Right lobe of liver (tissue), 4 donors: Measurements from ENCODE around the gene INPP4B.

Source experiments
- POLR2A ChIP-seq: fragments of 450-650 bp; IDR thresholded peaks from one replicate; pipeline ENCODE4 v1.6.1; 2017; ENCODE audit warnings: antibody characterized with exemption, mild to moderate bottlenecking
- TF ChIP-seq, protein P1 (sequence below), 4 donors: fragments of 200-600 bp in 3 of 4; fragments of 450-650 bp in 1 of 4; IDR thresholded peaks; one replicate each; pipeline versions ENCODE4 v1.5.1 to v1.8.0; 2016 to 2022; ENCODE audit warnings: antibody characterized with exemption in 4 of 4, mild to moderate bottlenecking in 2 of 4
- donor health status: DM: no; HTN: no; CAD: no.
- donor health status: DM: no; HTN: no; CAD: no.
- donor health status: DM: no; HTN: yes; CAD: no.

- TF ChIP-seq, protein P1, sequence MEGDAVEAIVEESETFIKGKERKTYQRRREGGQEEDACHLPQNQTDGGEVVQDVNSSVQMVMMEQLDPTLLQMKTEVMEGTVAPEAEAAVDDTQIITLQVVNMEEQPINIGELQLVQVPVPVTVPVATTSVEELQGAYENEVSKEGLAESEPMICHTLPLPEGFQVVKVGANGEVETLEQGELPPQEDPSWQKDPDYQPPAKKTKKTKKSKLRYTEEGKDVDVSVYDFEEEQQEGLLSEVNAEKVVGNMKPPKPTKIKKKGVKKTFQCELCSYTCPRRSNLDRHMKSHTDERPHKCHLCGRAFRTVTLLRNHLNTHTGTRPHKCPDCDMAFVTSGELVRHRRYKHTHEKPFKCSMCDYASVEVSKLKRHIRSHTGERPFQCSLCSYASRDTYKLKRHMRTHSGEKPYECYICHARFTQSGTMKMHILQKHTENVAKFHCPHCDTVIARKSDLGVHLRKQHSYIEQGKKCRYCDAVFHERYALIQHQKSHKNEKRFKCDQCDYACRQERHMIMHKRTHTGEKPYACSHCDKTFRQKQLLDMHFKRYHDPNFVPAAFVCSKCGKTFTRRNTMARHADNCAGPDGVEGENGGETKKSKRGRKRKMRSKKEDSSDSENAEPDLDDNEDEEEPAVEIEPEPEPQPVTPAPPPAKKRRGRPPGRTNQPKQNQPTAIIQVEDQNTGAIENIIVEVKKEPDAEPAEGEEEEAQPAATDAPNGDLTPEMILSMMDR (IDR thresholded peaks at IDR 0.05): no peak
- TF ChIP-seq POLR2A: no peak
Measured at GRCh38 chr4:142881331-142881730, 35.2 kb upstream of the INPP4B start.
